OCI-LY3 (cell line): ENCODE data around the gene GRAMD1B.

Source experiments
- EZH2phosphoT487 ChIP-seq: fragments of 200-600 bp; shearing (Covaris generic); IDR thresholded peaks from 2 replicates; pipeline ENCODE4 v1.6.1; 2018; ENCODE audit warnings: antibody characterized with exemption, mixed run types, low read depth
- TF ChIP-seq, protein P1 (sequence below): fragments of 200-600, 300-600 bp; sonication (generic); IDR thresholded peaks from 2 replicates; pipeline ENCODE4 v1.5.1; 2014; ENCODE audit warnings: antibody characterized with exemption, low read length, low read depth

DNA sequence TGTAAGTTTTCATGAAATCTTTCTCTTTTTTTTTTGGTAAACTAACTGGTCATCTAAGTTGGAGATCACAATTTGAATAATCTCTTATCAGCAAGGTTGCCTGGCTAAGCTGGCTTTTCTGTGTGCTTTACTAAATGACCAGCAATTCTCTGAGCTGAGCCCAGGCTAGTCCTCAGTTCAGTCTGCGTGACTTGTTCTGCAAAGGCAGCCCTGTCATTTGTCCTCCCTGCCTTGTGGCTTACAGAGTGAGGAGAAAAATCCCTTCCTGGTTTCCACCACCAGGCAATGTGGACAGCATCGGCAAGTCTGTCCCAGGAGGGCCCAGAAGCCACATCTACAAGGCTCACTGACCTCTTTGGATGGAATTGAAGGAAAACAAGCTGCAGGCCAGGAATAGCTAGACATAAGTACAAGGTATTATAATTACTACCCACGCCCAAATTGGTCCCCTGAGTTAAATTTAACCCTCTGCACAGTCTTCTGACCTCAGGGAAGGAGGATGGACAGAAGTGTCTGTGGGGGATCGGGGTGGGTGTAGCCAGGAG, 115.7 kb downstream of the GRAMD1B start:
- TF ChIP-seq, protein P1, sequence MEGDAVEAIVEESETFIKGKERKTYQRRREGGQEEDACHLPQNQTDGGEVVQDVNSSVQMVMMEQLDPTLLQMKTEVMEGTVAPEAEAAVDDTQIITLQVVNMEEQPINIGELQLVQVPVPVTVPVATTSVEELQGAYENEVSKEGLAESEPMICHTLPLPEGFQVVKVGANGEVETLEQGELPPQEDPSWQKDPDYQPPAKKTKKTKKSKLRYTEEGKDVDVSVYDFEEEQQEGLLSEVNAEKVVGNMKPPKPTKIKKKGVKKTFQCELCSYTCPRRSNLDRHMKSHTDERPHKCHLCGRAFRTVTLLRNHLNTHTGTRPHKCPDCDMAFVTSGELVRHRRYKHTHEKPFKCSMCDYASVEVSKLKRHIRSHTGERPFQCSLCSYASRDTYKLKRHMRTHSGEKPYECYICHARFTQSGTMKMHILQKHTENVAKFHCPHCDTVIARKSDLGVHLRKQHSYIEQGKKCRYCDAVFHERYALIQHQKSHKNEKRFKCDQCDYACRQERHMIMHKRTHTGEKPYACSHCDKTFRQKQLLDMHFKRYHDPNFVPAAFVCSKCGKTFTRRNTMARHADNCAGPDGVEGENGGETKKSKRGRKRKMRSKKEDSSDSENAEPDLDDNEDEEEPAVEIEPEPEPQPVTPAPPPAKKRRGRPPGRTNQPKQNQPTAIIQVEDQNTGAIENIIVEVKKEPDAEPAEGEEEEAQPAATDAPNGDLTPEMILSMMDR, result no peak
- TF ChIP-seq EZH2phosphoT487, result no peak
